ENCODE results near the gene PDXDC1.
"Not testable (repeated sequence)": the region's sequence is repeated elsewhere in the genome, so short reads cannot be mapped to it uniquely, and the experiment has no call there.

GRCh38 chr16:15028801-15029698 is 54.2 kb downstream of the PDXDC1 start:
- TF ChIP-seq CTCF (IDR thresholded peaks at IDR 0.05); ZNF281 (CRISPR knock-in tag; IDR thresholded peaks at IDR 0.05); ZBTB21 (CRISPR knock-in tag; IDR thresholded peaks at IDR 0.05; ENCODE audit: borderline replicate concordance); USF2 (CRISPR knock-in tag; IDR thresholded peaks at IDR 0.05); ARID4B (CRISPR knock-in tag; IDR thresholded peaks at IDR 0.05; ENCODE audit: borderline replicate concordance); MYBL2 (CRISPR knock-in tag; IDR thresholded peaks at IDR 0.05): not testable (repeated sequence)
